ENCODE measurements around the gene MAN1C1.

The MAN1C1 gene

DNA sequence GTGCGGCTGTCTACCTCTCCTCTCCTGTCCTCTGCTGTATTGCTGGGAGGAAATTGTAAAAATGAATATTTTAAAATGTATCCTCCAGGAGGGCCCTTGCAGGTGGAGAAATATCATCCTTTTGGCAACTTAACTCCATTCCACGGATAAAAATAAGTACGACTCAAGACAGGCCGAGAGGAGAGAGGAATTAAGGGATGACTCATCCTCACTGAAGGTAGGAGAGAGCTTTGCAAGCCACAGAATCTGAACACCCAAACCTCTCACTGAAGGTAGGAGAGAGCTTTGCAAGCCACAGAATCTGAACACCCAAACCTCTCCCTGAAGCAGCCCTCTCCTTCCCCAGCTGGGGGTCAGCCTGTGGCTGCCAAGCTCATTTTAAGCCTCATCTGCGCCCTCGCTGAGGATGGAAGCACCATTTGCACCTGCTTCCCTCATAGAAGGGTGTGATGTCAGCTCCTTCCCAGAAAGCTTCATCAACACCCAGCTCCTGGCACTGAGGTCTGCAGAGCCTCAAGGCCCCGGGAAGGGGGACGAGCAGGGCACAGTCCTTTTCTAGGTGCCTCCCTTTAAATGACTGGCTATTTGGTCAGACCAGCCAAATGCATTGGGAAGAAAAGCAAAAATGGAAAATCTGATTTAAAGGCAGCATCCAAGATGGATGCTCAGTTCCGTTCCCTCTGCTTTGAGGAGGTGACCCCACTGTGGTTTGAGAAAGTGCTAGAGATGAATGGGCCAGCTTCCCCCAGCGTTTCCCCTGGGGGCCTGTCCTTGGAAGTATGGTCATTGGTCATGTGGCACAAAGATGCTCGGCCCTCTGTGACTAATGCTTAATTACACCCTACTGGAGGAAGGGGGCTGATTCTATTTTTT lies 170.5 kb downstream of the MAN1C1 start:
- CTCF ChIA-PET, result interaction anchor here (0.5 to 0.6 kb wide), 4 partner anchors 8 to 214 kb away, joined by 3 to 7 read pairs (median 3); no protein-coding TSS in a partner anchor
- DNase-seq (ENCODE audit: low spot score), result no peak
- no peak overlapping the region for H3K27ac ChIP-seq
- TF ChIP-seq, protein P1, sequence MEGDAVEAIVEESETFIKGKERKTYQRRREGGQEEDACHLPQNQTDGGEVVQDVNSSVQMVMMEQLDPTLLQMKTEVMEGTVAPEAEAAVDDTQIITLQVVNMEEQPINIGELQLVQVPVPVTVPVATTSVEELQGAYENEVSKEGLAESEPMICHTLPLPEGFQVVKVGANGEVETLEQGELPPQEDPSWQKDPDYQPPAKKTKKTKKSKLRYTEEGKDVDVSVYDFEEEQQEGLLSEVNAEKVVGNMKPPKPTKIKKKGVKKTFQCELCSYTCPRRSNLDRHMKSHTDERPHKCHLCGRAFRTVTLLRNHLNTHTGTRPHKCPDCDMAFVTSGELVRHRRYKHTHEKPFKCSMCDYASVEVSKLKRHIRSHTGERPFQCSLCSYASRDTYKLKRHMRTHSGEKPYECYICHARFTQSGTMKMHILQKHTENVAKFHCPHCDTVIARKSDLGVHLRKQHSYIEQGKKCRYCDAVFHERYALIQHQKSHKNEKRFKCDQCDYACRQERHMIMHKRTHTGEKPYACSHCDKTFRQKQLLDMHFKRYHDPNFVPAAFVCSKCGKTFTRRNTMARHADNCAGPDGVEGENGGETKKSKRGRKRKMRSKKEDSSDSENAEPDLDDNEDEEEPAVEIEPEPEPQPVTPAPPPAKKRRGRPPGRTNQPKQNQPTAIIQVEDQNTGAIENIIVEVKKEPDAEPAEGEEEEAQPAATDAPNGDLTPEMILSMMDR (conservative IDR thresholded peaks at IDR 0.05; ENCODE audit: low read depth), result no peak
- POLR2A ChIA-PET (ENCODE audit: low non-redundant PET), result interaction anchor here (0.6 kb wide), 1 partner anchor 542 kb away, joined by 3 read pairs; no protein-coding TSS in a partner anchor

DNA sequence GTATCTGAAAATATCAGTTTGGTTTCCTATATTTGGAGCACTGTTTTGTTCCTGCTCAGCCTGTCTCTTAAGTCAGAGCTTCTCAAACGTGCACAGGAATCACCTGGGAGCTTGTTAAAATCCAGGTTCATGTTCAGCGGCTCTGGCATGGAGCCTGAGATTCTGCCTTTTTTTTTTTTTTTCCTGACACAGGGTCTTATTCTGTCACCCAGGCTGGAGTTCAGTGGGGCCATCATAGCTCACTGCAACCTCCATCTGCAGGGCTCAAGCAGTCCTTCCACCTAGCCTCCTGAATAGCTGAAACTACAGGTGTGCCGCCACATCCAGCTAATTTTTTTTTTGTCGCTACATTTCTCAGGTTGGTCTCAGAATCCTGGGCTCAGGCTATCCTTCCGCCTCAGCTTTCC lies 171.2 kb downstream of the MAN1C1 start:
- no peak overlapping the region for H3K27ac ChIP-seq
- POLR2A ChIA-PET (ENCODE audit: low non-redundant PET), result no interaction called here
- CTCF ChIA-PET, result interaction anchor here (0.6 kb wide), 4 partner anchors 8 to 1034 kb away, joined by 3 to 7 read pairs (median 3); no protein-coding TSS in a partner anchor
- TF ChIP-seq, protein P1 (conservative IDR thresholded peaks at IDR 0.05; ENCODE audit: low read depth), result no peak
- no peak for DNase-seq (ENCODE audit: low spot score)

DNA sequence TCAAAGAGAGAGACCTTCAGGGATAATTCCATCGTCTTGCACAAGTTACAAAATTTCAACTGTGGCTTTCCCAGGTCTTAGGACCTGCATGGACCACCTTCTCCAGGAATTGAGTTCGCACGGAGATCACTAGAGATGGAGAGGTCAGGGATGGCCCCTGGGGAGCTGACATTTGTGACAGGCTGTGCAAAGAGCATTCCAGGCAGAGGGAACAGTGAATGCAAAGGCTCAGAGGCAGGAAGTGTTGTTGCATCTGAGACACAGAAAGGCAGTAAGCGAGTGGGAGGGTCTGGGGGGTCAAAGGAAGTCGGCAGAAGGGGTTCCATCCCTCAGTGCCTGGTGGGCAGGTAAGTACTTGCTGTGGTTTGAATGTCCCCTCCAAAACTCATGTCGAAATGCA lies 173.9 kb downstream of the MAN1C1 start:
- DNase-seq (ENCODE audit: low spot score), result no peak
- H3K27ac ChIP-seq, result no peak overlapping the region
- TF ChIP-seq, protein P1 (conservative IDR thresholded peaks at IDR 0.05; ENCODE audit: low read depth), result no peak
- POLR2A ChIA-PET (ENCODE audit: low non-redundant PET), result no interaction called here
- CTCF ChIA-PET, result no interaction called here

DNA sequence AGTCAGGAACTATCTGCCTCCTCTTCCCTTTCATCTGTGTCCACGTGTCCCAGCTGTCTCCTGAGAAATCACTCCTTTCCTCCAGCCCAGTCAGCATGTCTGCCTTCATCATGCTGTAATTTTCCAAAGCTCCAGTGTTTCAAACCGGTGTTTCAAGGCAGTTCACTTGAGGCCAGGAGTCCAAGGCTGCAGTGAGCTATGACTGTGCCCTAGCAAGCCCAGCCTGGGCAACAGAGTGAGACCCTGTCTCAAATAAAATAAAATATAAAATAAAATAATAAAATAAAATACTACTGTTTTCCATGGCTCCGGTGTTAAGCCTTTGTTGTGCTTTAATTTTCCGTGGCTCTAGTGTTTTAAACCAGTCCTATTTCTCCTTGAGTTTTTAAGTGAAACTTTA lies 175.5 kb downstream of the MAN1C1 start:
- DNase-seq (ENCODE audit: low spot score), result no peak
- ChIA-PET POLR2A (ENCODE audit: low non-redundant PET) (no interaction called here), CTCF (no interaction called here)
- TF ChIP-seq, protein P1 (conservative IDR thresholded peaks at IDR 0.05; ENCODE audit: low read depth), result no peak
- H3K27ac ChIP-seq, result no peak overlapping the region

- ChIA-PET CTCF (no interaction called here), POLR2A (ENCODE audit: low non-redundant PET) (interaction anchor here (0.7 kb wide), 1 partner anchor 211 kb away, joined by 4 read pairs; no protein-coding TSS in a partner anchor)
- no peak for DNase-seq (ENCODE audit: low spot score)
- TF ChIP-seq, protein P1 (conservative IDR thresholded peaks at IDR 0.05; ENCODE audit: low read depth), result no peak
- no peak overlapping the region for H3K27ac ChIP-seq
Measured at GRCh38 chr1:25793585-25794170, 177.1 kb downstream of the MAN1C1 start.

DNA sequence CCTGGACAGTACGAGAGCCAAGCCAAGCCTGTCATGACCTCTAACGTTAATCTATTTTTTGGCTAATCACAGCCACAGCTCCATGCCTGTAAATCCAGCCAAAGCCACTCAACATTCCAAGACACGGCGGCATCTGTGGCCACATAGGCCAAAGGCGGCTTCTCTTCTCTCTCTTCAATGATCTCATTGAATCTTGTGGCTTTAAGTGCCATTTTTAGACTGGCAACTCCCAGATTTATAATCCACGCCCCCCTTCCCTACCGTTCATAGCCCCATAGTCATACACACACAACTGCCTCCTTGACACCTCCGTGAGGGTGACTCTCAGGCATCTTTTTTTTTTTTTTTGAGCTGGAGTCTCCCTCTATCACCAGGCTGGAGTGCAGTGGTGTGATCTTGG lies 177.7 kb downstream of the MAN1C1 start:
- CTCF ChIA-PET, result interaction anchor here (0.6 to 2.0 kb wide), 2 partner anchors 185 to 216 kb away, joined by 3 to 5 read pairs; no protein-coding TSS in a partner anchor
- POLR2A ChIA-PET (ENCODE audit: low non-redundant PET), result no interaction called here
- TF ChIP-seq, protein P1 (conservative IDR thresholded peaks at IDR 0.05; ENCODE audit: low read depth), result no peak
- DNase-seq (ENCODE audit: low spot score), result no peak
- no peak overlapping the region for H3K27ac ChIP-seq

Measured in RWPE1 (cell line).